Loucy (cell line): ENCODE measurements around the gene STAC3.

Source experiments
- H2AFZ ChIP-seq: fragments of 200-600 bp; sonication (generic); 2 replicates; pipeline ENCODE4 v1.6.0; 2016; ENCODE audit warnings: antibody characterized with exemption, mild to moderate bottlenecking, low read length, moderate library complexity
- H3F3A ChIP-seq: fragments of 200-600 bp; 2 replicates; pipeline ENCODE4 v1.6.0; 2016; ENCODE audit warnings: antibody characterized with exemption, low read depth, mild to moderate bottlenecking
- H3K27me3 ChIP-seq: fragments of 200-600 bp; sonication (generic); 2 replicates; pipeline ENCODE4 v1.6.1; 2014; ENCODE audit warnings: low read length, mild to moderate bottlenecking; ENCODE audit not compliant: insufficient read depth, poor library complexity, severe bottlenecking
- H3K36me3 ChIP-seq: fragments of 200-600 bp; sonication (generic); 2 replicates; pipeline ENCODE4 v1.6.1; 2016; ENCODE audit warnings: low read length; ENCODE audit not compliant: insufficient read depth
- H3K4me1 ChIP-seq: fragments of 200-600 bp; sonication (generic); 2 replicates; pipeline ENCODE4 v1.5.1; 2014; ENCODE audit warnings: low read length, mild to moderate bottlenecking; ENCODE audit not compliant: insufficient read depth, poor library complexity, severe bottlenecking
- H3K4me2 ChIP-seq: fragments of 200-600 bp; sonication (generic); 2 replicates; pipeline ENCODE4 v1.6.0; 2014; ENCODE audit warnings: antibody characterized with exemption, low read length, low read depth, mild to moderate bottlenecking; ENCODE audit not compliant: poor library complexity, severe bottlenecking
- H3K4me3 ChIP-seq: fragments of 200-600 bp; sonication (generic); 2 replicates; pipeline ENCODE4 v1.5.1; 2014; ENCODE audit warnings: low read length, mild to moderate bottlenecking, mixed read lengths; ENCODE audit not compliant: poor library complexity, severe bottlenecking
- H3K79me2 ChIP-seq: fragments of 200-600 bp; sonication (generic); 2 replicates; pipeline ENCODE4 v1.6.1; 2014; ENCODE audit warnings: low read length; ENCODE audit not compliant: insufficient read depth
- H3K9ac ChIP-seq: fragments of 200-600 bp; sonication (generic); 2 replicates; pipeline ENCODE4 v1.6.0; 2014; ENCODE audit warnings: mild to moderate bottlenecking, low read depth, low read length, moderate library complexity; ENCODE audit not compliant: poor library complexity, severe bottlenecking
- H3K9me2 ChIP-seq: fragments of 200-600 bp; sonication (generic); replicated peaks from 2 replicates; pipeline ENCODE4 v1.6.1; 2016; ENCODE audit warnings: low read depth, low read length, mixed read lengths
- H3K9me3 ChIP-seq: fragments of 200-600 bp; sonication (generic); 2 replicates; pipeline ENCODE4 v1.6.1; 2014; ENCODE audit warnings: mild to moderate bottlenecking, antibody characterized with exemption, low read length, low read depth; ENCODE audit not compliant: insufficient read depth
- H4K20me1 ChIP-seq: fragments of 200-600 bp; sonication (generic); 2 replicates; pipeline ENCODE4 v1.6.0; 2014; ENCODE audit warnings: antibody characterized with exemption, low read length, mild to moderate bottlenecking; ENCODE audit not compliant: insufficient read depth, poor library complexity, severe bottlenecking
- CTCF ChIP-seq: fragments of 200-600 bp; sonication (generic); conservative IDR thresholded peaks from 2 replicates; pipeline ENCODE4 v1.5.1; 2014; ENCODE audit warnings: mild to moderate bottlenecking, antibody characterized with exemption, low read length
- EZH2phosphoT487 ChIP-seq: fragments of 200-600 bp; IDR thresholded peaks from 2 replicates; pipeline ENCODE4 v1.6.1; 2018; ENCODE audit warnings: antibody characterized with exemption, mild to moderate bottlenecking, moderate library complexity, borderline replicate concordance

The STAC3 gene

DNA sequence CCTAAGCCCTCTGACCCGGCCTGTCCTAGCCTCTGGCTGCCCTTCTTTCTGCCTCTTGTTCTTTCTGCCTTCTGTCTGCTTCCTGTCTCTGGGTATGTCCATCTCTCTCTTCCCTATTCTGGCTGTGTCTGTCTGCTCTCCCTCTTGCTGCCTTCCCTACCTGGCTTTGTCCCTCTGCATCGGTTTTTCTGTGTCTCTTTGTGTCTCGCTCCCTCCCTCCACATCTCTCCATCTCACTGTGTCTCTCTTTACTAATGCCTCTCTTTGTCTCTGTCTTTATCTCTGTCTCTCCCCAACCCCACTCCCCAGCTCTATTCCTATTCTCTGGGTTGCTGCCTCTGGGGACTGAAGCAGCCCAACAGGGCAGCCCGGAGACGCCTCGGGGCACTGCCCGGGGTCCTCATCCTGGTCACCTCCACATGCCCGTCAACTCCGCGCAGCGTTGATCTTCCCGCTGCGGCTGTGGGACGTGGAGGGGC, 11.4 kb downstream of the STAC3 start:
- peaks cover 13% of the 10 kb centered on the region for H3K4me1 ChIP-seq
- no peaks in the 10 kb centered on the region for H3K36me3 ChIP-seq
- peaks cover 7% of the 10 kb centered on the region for H4K20me1 ChIP-seq
- peak overlapping the region; percentile 69 for H3K9ac ChIP-seq
- peak overlapping the region; percentile 76 for H3K4me2 ChIP-seq
- H3K4me3 ChIP-seq, result peak overlapping the region; percentile 74
- no peaks in the 10 kb centered on the region for H3K79me2 ChIP-seq
- H3F3A ChIP-seq, result no peaks in the 10 kb centered on the region
- H2AFZ ChIP-seq, result peak overlapping the region; percentile 66
- TF ChIP-seq CTCF (no peak), EZH2phosphoT487 (no peak)
- no peaks in the 10 kb centered on the region for H3K9me3 ChIP-seq
- H3K9me2 ChIP-seq, result no peaks in the 10 kb centered on the region
- H3K27me3 ChIP-seq, result no peaks in the 10 kb centered on the region

- Histone ChIP-seq H3K9ac (peak overlapping the region; percentile 69), H3K4me2 (peak overlapping the region; percentile 76), H3K36me3 (peaks cover 5% of the 10 kb centered on the region; the same call in 1 of the 2 replicates), H3K9me3 (no peaks in the 10 kb centered on the region), H3K79me2 (no peaks in the 10 kb centered on the region), H2AFZ (peak overlapping the region; percentile 66; the same call in 1 of the 2 replicates), H3K9me2 (no peaks in the 10 kb centered on the region), H3F3A (no peaks in the 10 kb centered on the region), H3K4me1 (peaks cover 20% of the 10 kb centered on the region), H3K4me3 (peak overlapping the region; percentile 74), H4K20me1 (peaks cover 10% of the 10 kb centered on the region), H3K27me3 (no peaks in the 10 kb centered on the region)
- TF ChIP-seq EZH2phosphoT487 (no peak), CTCF (peak; percentile 100)
These were observed 12.0 kb downstream of the STAC3 start for GRCh38 chr12:57238854-57239554.

GRCh38 chr12:57237932-57238853, 12.8 kb downstream of the STAC3 start:
- Histone ChIP-seq H2AFZ (no peak overlapping the region), H3K9ac (peak overlapping the region; percentile 69), H3F3A (no peaks in the 10 kb centered on the region), H3K4me2 (peak overlapping the region; percentile 76), H3K79me2 (peaks cover 7% of the 10 kb centered on the region; the same call in 1 of the 2 replicates), H3K27me3 (no peaks in the 10 kb centered on the region), H3K9me3 (no peaks in the 10 kb centered on the region), H4K20me1 (peaks cover 16% of the 10 kb centered on the region), H3K4me3 (no peak overlapping the region), H3K9me2 (no peaks in the 10 kb centered on the region), H3K4me1 (peaks cover 24% of the 10 kb centered on the region), H3K36me3 (peaks cover 13% of the 10 kb centered on the region; the same call in 1 of the 2 replicates)
- TF ChIP-seq CTCF, result no peak
- no peak for TF ChIP-seq EZH2phosphoT487
